Femur (tissue), 1 donor: ENCODE measurements around the gene TMEM205.
"Not testable (repeated sequence)": the region's sequence is repeated elsewhere in the genome, so short reads cannot be mapped to it uniquely, and the experiment has no call there.

Experiments
- DNase-seq: peaks from one replicate; pipeline ENCODE4 v3.0.0-alpha.2; 2017

Gene TMEM205

GRCh38 chr19:11370744-11371143, 24.7 kb upstream of the TMEM205 start:
- DNase-seq = no peak

GRCh38 chr19:11367528-11367927, 21.5 kb upstream of the TMEM205 start:
- no peak for DNase-seq

GRCh38 chr19:11365557-11366117, 19.6 kb upstream of the TMEM205 start:
- no peak for DNase-seq

GRCh38 chr19:11364935-11365334, 18.9 kb upstream of the TMEM205 start:
- DNase-seq = no peak

GRCh38 chr19:11364296-11364904, 18.3 kb upstream of the TMEM205 start:
- no peak for DNase-seq

- no peak for DNase-seq
Measured at GRCh38 chr19:11363881-11364280, 17.8 kb upstream of the TMEM205 start.

- no peak for DNase-seq
Measured at GRCh38 chr19:11361771-11362731, 16.0 kb upstream of the TMEM205 start.

- DNase-seq = no peak
Measured at GRCh38 chr19:11361037-11361770, 15.1 kb upstream of the TMEM205 start.

- no peak for DNase-seq
Measured at GRCh38 chr19:11359421-11359820, 13.4 kb upstream of the TMEM205 start.

- no peak for DNase-seq
Measured at GRCh38 chr19:11356676-11357550, 10.8 kb upstream of the TMEM205 start.

GRCh38 chr19:11356074-11356397, 10.0 kb upstream of the TMEM205 start:
- DNase-seq = no peak

GRCh38 chr19:11355160-11356073, 9.3 kb upstream of the TMEM205 start, which contains the start of gene PLPPR2:
TSS of gene PLPPR2 (plus strand) at chr19:11355432. CDS start at chr19:11357674, 2,242 bp downstream.
- DNase-seq = peak; percentile 94

GRCh38 chr19:11354102-11354501, 8.0 kb upstream of the TMEM205 start:
- DNase-seq = not testable (repeated sequence)

GRCh38 chr19:11349171-11349570, 3.1 kb upstream of the TMEM205 start:
- DNase-seq = no peak

- no peak for DNase-seq
Measured at GRCh38 chr19:11347546-11348039, 1.5 kb upstream of the TMEM205 start.

- DNase-seq = no peak
Measured at GRCh38 chr19:11345122-11345803, 805 bp downstream of the TMEM205 start.

- DNase-seq = no peak
Measured at GRCh38 chr19:11342429-11342828, 3.6 kb downstream of the TMEM205 start.

- not testable (repeated sequence) for DNase-seq
Measured at GRCh38 chr19:11340099-11340467, 6.0 kb downstream of the TMEM205 start.

- DNase-seq = peak; percentile 96
Measured at GRCh38 chr19:11339254-11340098, 6.6 kb downstream of the TMEM205 start, which contains the start of gene RAB3D. TSS of gene RAB3D (minus strand) at chr19:11339657. CDS start at chr19:11337399, 2,258 bp downstream.
